ENCODE data around the gene SLC10A6.
"Not testable (repeated sequence)": the region's sequence is repeated elsewhere in the genome, so short reads cannot be mapped to it uniquely, and the experiment has no call there.

Gene SLC10A6, protein sequence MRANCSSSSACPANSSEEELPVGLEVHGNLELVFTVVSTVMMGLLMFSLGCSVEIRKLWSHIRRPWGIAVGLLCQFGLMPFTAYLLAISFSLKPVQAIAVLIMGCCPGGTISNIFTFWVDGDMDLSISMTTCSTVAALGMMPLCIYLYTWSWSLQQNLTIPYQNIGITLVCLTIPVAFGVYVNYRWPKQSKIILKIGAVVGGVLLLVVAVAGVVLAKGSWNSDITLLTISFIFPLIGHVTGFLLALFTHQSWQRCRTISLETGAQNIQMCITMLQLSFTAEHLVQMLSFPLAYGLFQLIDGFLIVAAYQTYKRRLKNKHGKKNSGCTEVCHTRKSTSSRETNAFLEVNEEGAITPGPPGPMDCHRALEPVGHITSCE

DNA sequence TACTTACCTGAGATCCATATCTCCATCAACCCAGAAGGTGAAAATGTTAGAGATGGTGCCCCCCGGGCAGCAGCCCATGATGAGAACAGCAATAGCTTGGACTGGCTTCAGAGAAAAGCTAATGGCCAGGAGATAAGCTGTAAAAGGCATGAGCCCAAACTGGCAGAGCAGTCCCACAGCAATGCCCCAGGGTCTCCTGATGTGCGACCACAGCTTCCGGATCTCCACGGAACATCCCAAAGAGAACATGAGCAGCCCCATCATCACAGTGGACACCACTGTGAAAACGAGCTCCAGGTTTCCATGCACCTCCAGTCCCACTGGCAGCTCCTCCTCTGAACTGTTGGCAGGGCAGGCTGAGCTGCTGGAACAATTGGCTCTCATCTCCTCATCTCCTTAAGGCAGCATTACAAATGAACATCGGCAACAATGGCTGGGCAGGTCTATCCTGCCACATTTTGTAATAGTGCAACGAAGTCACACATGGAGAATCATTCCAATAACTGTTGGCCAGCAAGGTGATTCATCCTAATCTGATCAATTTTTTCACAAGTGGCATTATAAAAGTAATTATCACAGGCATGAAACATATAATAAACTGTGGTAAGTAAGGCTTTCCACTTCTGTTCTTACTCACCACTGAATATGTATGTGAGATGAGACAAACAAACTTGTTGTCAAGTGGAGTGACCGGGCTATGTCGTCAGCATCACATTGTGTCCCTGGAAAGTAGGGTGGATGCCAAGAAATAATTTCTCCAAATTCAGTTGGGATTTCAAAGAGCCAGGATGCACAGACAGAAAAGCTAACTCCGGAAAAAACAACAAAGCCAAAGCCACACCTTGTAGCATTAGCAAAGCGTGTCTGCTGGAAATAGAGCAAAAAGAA is at the start of gene SLC10A6:
SLC10A6 (minus strand) TSS at position 653 of the 888 bp plus-strand sequence; CDS start at position 384, 269 bp downstream.
- peak; percentile 36 for DNase-seq (ENCODE audit: low spot score)

DNA sequence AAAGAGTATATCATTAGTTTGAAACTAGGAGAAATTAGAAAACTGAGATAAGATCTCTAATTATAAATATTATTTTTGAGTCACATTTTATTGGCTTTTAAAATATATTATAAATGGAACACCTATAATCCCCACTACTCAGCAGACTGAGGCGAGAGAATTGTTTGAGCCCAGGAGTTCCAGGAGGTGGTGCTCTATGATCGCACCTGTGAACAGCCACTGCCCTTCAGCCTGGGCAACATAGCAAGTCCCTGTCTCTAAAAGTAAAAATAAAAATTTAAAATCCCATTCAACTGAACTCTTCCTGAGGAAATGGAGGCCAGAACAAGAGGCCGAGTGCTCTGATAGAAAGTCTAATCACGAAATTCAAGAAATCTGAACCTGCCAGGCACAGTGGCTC is 49.4 kb upstream of the SLC10A6 start:
- DNase-seq (ENCODE audit: low spot score), result no peak

DNA sequence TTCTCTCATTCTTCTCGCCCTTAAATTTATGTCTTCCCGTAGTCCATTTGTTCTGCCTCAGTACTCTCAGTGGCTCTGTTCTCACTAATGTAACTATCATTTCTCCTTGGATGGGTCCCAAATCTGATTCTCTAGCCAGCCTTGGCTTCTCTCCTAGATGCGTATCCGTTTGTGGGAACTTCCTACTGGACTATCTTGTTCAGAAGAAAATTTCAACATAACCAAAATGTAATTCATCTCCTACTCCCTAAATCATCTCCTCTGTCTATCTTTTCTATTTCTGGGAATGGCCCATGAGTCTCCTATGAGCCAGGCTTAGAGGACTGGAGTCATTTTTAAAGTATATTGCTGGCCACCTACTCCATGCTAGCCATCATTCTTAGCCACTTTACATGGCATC is 47.4 kb upstream of the SLC10A6 start:
- no peak for DNase-seq (ENCODE audit: low spot score)

DNA sequence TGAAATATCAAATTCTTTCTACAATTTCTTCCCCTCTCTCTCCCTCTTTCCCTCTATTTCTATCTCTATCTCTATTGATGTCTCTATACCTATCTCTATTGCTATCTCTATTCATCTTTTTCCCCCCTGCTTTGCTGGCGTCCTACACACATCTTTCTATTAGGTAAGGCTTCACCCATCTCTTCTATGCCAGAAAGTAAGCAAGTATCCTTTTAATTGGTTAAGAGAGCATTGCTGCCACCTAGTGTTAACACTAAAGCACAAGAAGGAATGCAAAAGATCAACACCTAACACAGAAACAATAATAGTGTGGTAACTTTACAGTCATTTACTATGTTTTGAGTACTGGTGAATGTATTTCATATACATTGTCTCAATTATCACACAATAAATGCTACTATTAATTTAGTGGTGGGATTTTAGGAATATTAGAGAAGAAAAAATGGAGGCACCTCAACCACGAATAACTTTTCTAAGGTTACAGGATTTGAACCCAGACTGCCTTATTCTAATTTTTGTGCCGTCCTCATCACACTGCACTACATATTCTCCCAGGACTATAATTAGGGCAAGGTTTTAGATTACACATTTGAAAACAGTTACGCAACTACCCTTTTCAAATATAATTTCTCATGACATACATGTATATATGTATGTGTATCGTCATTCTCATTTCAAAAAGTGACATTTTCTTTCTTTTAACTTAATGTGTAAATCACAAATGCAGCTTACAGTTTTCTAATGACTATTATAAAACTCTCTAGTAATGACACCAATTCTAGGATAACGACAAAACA is 46.7 kb upstream of the SLC10A6 start:
- peak; percentile 75 for DNase-seq (ENCODE audit: low spot score)

DNA sequence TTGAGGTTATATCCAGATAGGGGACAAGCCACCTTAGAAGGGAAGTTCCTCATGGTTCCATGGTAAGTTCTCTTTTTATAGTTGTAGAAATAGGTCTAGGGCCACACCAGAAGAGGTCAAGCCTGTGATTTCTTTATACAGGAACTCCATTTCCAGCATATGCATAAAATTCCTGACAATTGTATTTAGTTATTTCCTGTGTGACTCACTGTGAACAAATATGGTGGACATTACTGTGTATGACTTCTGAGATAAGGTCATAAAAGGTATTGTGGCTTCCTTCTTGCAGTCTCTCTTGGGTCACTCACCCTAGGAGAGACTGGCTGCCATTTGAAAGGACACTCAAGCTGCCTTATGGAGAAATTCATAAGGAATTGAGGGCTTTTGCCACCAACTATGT is 45.3 kb upstream of the SLC10A6 start:
- peak; percentile 88 for DNase-seq (ENCODE audit: low spot score)

DNA sequence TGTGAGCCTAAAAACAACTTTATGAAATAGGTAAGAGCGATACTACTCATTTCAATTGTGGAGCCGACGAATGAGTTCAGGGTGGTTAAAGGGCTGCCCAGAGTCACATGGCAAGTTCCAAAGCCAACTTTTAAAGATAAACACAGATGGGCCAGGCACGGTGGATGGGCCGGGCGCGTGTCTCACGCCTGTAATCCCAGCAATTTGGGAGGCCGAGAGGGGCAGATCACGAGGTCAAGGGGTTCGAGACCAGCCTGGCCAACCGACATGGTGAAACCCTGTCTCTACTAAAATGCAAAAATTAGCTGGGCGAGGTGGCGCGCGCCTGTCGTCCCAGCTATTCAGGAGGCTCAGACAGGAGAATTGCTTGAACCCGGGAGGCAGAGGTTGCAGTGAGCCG is 44.0 kb upstream of the SLC10A6 start:
- no peak for DNase-seq (ENCODE audit: low spot score)

DNA sequence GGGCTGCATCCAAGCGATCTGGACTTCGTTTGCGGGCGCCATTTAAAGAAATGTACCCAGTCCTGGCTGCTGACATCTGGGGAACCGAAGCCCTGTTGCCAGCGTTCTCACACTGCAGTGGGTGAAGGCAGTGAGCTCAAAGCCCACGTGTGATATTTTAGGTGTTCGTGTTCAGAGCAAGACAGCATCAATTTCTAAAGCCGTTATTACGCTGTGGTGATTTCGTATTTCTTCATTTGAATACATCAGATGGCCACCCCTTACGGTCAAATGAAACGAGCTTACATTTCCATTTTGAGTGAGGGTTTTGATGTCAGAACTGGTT is 43.4 kb upstream of the SLC10A6 start:
- peak; percentile 17 for DNase-seq (ENCODE audit: low spot score)

DNA sequence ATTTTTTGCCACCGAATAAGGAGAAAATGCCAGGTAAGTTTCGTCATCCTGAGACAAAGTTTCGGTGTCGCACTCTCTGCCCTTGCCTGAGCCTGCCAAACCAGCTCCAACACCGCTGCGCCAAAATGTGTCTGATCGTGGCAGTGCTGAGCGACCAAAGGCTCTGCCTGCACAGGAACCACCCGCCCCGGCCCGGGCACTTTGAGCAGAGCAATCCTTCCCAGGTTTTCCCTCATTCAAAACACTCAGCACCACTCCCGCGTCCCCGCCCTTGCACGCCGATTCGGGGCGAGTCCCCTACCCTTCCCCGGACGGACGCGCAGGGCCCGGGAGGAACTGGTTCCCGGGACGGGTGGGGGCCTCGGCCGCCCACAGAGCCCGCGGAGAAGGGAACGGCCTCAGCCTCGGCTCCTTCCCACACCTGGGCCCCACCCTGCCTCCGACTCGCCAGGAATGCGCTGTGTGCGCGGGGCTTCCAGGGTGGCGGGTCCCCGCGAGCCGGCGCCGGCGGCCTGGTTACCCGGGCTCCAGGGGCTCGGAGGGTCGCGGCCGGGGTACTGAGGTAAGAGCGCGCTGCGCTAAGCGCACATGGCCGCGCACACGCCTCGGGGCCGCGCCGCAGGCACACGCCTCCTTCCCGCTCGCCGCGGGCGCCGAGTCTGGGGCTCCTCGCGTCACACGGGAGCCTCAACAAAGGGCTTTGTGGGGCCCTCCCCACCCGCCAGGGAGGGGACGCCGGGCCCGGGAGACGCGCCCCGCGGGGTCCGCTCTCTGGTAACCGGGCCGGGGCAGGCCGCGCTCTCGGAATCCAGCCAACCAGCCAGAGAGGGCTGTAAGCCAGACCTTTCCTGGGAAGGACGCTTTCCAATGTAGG is 42.8 kb upstream of the SLC10A6 start, which contains the start of gene C4orf36:
C4orf36 (minus strand) TSS at position 661 of the 874 bp plus-strand sequence. CDS start 902 bp downstream, outside the sequence.
- DNase-seq (ENCODE audit: low spot score), result peak; percentile 27

DNA sequence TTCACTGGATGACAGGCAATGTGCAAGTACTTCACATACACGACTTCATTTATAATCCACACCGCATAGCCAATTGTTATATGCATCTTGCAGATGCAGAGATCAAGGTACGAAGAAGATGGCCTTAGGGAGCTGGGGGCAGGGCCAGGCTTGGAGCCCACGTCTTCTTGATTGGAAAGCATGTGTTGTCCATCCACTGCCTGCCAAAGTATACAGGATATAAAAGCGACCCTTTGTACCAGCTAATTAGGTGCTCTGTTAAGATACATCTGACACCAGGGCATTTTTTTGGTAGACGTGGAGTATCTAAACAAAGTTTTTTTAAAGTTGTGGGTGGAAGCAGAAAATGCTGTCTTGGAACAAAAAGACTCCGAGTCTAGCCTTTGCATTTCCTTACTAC is 41.6 kb upstream of the SLC10A6 start:
- no peak for DNase-seq (ENCODE audit: low spot score)

DNA sequence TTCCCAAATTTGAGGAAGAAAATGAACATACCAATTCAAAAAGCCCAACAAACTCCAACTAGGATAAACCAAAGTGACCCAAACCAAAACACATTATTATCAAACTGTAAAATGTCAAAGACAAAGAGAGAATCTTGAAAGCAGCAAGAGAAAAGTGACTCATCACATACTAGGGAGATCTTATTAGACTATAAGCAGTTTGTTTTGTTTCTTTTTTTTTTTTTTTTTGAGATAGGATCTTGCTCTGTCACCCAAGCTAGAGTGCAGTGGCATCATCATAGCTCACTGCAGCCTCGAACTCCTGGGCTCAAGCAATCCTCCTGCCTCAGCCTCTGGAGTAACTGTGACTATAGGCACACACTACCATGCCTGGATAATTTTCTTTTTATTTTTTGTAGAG is 30.5 kb upstream of the SLC10A6 start:
- DNase-seq (ENCODE audit: low spot score), result no peak

DNA sequence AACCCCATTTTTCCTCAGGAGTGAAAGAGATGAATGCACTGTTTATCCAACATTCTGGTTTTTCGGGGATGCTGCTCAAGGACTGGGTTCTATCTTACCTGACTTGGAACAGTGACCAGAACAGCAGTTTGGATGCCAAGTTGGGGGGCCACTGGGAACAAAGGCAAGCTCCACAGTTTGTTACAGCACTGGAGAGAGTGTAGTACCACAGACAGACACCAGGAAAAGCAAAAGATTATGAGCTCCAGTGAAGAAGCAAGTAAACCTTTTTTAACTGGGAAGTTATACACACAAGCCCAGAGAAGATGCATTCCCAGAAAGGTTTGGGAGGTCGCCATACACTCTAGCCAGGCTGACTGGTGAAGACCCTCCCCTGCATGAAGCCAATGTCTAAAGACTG is 29.5 kb upstream of the SLC10A6 start:
- no peak for DNase-seq (ENCODE audit: low spot score)

DNA sequence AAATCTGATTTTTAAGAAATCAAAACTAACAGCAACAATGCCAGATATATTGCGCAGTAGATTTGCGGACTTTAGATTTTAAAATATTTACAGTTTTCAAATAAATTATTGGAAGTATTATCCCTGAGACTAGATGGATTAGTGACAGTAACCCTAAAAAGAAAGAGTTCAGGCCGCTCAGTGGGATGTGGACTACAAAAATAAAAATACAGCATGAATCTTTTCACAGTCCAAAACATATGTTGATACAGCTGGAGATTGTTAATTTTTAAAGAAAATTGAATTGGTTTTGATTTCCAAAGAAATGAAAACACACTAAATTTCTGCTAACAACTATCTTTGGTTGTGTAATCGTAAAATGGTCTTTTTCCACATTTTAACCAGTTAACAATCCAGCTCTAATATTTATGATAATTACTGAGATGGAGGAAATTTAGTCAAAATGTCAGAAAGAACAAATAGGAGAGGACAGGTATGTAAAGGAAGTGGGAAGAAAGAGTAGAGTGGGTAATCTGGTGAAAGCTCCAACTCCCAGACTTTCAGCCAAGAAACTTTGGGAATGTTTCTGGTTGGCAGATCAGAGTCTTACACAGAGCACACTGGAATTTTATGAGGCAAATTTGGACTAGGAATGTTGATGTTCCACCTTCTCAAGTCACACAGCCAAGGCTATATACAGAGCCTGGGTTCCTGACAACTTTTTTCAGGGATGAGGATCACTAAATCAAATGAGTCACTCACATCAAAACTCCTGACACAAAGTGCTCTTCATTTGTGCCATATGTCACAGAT is 27.9 kb upstream of the SLC10A6 start:
- no peak for DNase-seq (ENCODE audit: low spot score)

DNA sequence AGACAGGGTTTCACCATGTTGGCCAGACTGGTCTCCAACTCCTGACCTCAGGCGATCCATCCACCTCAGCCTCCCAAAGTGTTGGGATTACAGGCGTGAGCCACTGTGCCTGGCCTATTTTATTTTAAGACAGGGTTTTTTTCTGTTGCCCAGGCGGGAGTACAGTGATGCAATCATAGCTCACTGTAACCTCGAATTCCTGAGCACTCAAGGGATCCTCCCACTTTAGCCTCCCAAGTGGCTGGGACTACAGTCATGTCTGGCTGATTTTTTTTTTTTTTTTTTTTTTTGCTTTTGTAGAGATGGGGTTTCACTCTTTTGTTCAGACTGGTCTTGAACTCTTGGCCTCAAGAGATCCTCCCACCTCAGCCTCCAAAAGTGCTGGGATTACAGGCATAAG is 26.3 kb upstream of the SLC10A6 start:
- not testable (repeated sequence) for DNase-seq (ENCODE audit: low spot score)

DNA sequence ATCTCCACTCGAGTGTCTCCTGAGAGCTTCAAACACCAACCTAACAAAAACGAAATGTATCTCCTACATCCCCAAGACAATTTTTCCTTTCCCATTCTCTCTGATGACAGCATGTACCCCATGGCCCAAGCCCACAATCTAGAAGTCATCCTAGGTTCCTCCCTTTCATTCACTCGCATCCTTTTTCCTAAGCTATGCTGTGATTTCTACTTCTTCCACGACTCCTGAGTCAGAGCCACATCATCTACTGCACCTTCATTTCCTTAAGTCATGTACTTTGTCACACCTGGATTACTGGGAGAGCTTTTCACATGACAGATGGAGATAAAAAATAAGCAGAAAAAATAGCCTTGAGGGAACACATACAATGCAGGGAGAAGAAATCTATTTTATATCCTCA is 23.0 kb upstream of the SLC10A6 start:
- no peak for DNase-seq (ENCODE audit: low spot score)

DNA sequence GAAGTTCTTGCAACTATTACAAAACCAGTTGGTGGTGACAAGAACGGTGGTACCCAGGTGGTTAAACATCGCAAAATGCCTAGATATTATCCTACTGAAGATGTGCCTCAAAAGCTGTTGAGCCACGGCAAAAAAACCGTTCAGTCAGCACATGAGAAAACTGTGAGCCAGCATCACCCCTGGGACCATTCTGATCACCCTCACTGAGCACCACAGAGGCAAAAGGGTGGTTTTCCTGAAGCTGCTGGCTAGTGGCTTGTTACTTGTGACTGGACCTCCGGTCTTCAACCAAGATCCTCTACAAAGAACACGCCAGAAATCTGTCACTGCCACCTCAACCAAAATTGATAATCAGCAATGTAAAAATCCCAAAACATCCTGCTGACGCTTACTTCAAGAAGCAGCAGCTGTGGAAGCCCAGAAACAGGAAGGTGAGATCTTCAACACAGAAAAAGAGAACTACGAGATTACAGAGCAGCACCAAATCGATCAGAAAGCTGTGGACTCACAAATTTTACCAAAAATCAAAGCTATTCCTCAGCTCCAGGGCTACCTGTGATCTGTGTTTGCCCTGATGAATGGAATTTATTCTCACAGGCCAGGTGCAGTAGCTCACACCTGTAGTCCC is 21.4 kb upstream of the SLC10A6 start:
- DNase-seq (ENCODE audit: low spot score), result no peak

DNA sequence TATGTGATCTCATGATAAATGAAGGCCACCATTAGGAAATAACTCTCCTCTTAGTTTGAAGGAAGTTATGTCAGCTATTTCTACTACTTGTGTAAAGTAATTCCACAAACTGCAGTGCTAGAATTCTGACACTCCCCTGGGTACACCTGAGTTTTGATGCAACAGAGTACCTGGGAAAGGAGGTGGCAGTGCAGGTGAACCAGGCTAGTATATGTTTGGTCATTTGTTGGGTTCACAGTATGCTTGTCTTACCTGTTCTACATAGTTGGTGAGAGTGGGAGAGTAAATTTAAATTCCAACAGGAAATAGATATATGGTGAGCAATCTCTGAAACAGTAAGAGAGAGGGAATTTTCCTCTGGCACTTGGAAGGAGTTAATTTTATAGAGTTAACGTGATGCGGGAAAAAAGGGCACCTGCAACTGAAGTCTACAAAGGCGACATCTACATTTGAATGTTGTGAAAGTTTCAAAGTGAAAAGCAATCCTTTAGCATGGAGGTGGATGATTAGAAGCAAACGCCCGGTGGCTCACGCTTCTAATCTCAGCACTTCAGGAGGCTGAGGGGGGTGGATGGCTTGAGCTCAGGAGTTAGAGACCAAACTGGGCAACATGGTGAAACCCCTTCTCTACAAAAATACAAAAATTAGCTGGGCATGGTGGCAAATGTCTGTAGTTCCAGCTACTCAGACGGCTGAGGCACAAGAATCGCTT is 8.3 kb upstream of the SLC10A6 start:
- DNase-seq (ENCODE audit: low spot score), result no peak

DNA sequence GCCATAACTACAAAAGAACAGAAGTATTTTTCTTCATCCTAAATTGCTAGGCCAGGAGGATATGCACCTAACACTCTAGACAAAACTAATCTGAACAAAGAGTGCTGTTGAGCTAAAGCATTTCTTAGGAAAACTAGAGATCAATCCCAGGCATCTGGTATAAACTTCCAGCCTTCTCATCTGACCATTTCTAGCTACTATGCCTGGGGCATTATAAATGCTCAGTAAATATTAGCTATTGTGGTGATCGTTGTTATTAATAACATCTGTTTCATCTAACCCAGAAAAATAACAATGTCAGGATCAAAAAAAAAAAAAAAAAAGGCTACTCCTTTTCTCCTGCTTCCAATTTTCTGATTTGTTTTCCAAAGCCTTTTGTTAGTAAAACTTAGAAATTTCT is 7.7 kb upstream of the SLC10A6 start:
- no peak for DNase-seq (ENCODE audit: low spot score)

DNA sequence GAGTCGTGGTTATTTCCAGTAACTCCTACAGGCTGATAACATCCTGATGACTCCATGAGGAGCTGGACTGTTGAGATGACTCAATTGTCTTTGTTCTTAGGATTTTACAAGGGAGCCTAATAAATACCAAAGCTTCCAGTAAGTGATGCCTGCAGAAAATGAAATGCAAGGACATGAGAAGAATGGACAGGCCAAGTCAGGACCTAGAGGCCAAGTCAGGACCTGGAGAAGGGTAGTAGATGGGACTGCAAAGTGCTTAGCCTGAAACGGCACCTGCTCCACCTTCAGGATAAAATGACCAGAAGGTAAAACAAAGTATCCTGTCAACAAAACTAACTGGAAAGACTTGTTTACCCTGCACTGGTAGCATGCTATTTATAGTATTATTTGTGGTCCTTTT is 6.4 kb upstream of the SLC10A6 start:
- peak; percentile 62 for DNase-seq (ENCODE audit: low spot score)

DNA sequence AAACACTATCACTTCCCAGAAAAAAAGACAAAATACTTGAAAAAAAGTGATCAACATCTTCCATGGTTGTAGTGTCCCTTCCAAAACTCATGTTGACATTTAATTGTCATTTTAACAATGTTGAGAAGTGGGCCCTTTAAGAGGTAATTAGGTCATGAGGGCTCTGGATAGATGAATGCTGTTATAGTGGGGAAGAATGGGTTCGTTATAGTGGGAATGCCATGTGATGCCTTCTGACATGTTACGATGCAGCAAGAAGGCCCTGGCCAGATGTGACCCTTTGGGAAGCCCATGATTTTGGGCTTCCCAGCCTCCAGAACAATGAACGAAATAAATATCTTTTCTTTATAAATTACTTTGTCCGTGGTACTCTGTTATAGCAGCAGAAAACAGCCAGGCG is 4.0 kb upstream of the SLC10A6 start:
- no peak for DNase-seq (ENCODE audit: low spot score)

Data from kidney capillary endothelial cell (primary cell).